ENCODE results near the gene CEP164. TPM values are rescaled to one million over a fixed set of nuclear protein-coding genes. Genes with fewer than 3 reads are reported as not detected.

CEP164 gene
- total RNA-seq, 2 experiments from 2014 or later: 23.9 to 24.6 TPM

DNA sequence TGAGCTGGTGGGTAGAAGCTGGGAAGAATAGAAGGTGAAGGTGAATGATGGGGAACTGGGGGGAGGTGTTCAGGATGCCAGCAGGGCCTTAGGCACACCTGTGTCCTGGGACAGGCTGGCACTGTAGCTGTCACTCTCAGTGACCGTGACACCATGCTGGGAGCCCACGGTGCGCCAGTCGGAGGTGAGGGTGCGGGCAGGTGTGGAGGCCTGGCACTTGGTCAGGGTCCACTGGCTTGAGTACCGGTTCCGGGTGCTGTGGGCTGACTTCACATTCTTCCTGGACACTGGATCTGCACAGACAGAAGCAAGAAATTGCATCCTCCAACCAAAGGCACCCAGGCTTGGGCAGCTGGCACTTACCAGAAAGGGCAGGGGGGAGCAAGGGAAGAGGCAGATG lies 103.8 kb downstream of the CEP164 start:
- no peaks in the 10 kb centered on the region for H3K4me1 Mint-ChIP-seq (ENCODE audit: low read depth)
- H3K27me3 Mint-ChIP-seq (ENCODE audit: low read depth): peaks cover 1% of the 10 kb centered on the region
- no peak for DNase-seq
- H3K36me3 Mint-ChIP-seq (ENCODE audit: low read depth): no peaks in the 10 kb centered on the region
- no peak overlapping the region for H3K4me3 Mint-ChIP-seq
- H3K9me3 Mint-ChIP-seq: no peaks in the 10 kb centered on the region
- H3K27ac Mint-ChIP-seq: no peak overlapping the region
- intact Hi-C loops (cut with micrococcal nuclease): no loop called here
- CTCF ChIA-PET: interaction anchor here (0.6 kb wide), 2 partner anchors 15 to 945 kb away, joined by 3 read pairs; no protein-coding TSS in a partner anchor

DNA sequence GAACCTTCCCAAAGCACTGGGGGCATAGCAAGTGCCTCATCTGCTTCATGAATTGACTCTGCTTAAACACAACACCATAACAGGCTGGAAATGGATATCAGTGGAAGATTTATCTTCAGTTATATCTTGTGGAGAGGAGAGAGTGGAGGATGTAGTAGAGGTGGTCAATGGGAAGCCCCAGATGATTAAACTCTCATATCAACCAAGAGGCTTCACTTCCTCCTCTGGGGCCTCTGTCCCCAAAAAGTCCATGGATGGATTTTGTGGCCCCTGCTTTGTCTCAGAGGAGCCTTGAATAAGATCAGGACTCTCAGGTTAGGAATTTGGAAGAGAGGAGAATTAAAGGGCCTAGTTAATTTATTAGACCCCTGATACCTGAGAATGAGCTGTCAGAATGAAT lies 106.1 kb downstream of the CEP164 start:
- Mint-ChIP-seq H3K27ac (no peak overlapping the region), H3K27me3 (ENCODE audit: low read depth) (peaks cover 5% of the 10 kb centered on the region), H3K36me3 (ENCODE audit: low read depth) (no peaks in the 10 kb centered on the region), H3K9me3 (no peaks in the 10 kb centered on the region), H3K4me1 (ENCODE audit: low read depth) (no peaks in the 10 kb centered on the region), H3K4me3 (no peak overlapping the region)
- intact Hi-C loops (cut with micrococcal nuclease): no loop called here
- CTCF ChIA-PET: no interaction called here
- DNase-seq: no peak

DNA sequence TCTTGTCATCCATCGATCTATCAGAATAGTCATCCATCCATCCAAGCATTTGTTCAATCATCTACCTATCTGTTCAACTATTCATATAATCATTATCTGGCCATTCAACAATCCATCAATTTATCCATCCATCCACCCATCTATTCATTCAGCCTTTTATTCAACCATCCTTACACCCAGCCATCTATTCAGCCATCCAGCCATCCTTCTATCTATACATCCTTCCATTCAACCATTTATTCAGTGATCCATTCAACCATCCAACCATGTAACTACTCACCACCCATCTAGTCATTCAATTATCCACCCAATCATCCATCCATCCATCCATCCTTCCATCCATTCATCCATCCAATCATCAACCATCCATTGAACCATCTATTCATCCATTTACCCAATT lies 106.8 kb downstream of the CEP164 start:
- Mint-ChIP-seq H3K4me3 (no peak overlapping the region), H3K27ac (no peak overlapping the region), H3K4me1 (ENCODE audit: low read depth) (no peaks in the 10 kb centered on the region), H3K27me3 (ENCODE audit: low read depth) (peaks cover 7% of the 10 kb centered on the region), H3K9me3 (no peaks in the 10 kb centered on the region), H3K36me3 (ENCODE audit: low read depth) (no peaks in the 10 kb centered on the region)
- no peak for DNase-seq
- CTCF ChIA-PET: no interaction called here
- intact Hi-C loops (cut with micrococcal nuclease): no loop called here

DNA sequence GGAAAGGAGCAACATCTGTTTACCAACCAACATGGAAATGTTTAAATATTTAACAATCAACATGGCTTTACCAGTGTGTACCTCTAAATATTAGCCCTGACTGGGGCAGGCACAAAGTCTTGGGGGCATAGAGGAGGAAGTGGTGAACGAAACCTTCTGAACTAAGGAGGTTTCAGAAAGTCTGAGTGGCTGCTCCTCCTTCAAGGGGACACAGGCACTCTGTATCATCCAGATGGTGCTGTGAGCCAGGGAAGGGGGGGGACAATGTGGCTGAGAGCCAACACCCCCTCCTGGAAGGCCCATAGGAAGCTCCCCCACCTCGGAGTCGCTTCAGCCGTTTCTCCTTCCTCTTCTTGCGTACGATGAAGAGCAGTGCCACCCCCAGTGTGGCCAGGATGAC lies 107.7 kb downstream of the CEP164 start:
- H3K4me1 Mint-ChIP-seq (ENCODE audit: low read depth): no peaks in the 10 kb centered on the region
- intact Hi-C loops (cut with micrococcal nuclease): no loop called here

DNA sequence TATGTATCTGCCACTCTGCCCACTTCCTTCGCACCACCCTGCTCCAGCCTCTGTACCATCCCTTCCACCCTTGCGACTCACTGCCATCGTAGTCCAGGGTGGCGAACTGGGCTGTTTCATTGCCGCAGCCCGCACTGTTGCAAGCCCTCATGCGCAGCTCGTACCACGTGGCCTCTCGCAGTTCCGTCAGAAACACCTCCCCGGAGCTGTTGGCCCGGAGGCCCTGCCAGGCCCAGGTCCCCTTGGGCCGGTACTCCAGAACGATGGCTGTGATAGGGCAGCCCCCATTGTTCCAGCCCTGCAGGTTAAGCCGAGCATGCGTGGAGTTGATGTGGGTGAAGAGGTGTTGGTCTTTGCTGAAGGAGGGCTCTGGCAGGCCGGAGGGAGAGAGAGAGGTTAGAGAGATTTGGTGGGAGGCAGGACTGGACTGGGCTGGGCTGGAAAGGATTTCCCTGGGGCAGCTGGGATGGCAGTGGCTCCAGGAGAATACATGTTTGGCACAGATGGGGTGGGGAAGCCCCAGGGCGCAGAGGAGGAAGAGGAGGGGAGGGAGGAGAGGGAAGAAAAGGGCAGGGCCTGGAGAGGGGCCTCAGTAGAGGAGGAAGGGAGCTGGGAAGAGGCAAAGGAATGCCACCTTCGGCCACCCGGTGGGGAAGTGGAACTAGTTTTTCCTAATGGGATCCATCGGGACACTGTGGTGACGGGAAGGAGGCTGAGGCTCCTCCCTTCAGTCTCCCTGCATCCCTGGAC lies 109.6 kb downstream of the CEP164 start:
- H3K27me3 Mint-ChIP-seq (ENCODE audit: low read depth): peaks cover 10% of the 10 kb centered on the region
- CTCF ChIA-PET: interaction anchor here (0.6 kb wide), 1 partner anchor 12 kb away, joined by 3 read pairs; no protein-coding TSS in a partner anchor
- no peak overlapping the region for H3K4me3 Mint-ChIP-seq
- intact Hi-C loops (cut with micrococcal nuclease): no loop called here
- no peak overlapping the region for H3K27ac Mint-ChIP-seq
- H3K36me3 Mint-ChIP-seq (ENCODE audit: low read depth): no peaks in the 10 kb centered on the region
- no peaks in the 10 kb centered on the region for H3K4me1 Mint-ChIP-seq (ENCODE audit: low read depth)
- no peak for DNase-seq
- H3K9me3 Mint-ChIP-seq: no peaks in the 10 kb centered on the region

More for the DNA sequence above, 107.7 kb downstream of the CEP164 start:
- no peak overlapping the region for H3K4me3 Mint-ChIP-seq
- DNase-seq: no peak
- H3K36me3 Mint-ChIP-seq (ENCODE audit: low read depth): no peaks in the 10 kb centered on the region
- H3K9me3 Mint-ChIP-seq: no peaks in the 10 kb centered on the region
- CTCF ChIA-PET: no interaction called here
- H3K27ac Mint-ChIP-seq: no peak overlapping the region
- H3K27me3 Mint-ChIP-seq (ENCODE audit: low read depth): peaks cover 7% of the 10 kb centered on the region

DNA sequence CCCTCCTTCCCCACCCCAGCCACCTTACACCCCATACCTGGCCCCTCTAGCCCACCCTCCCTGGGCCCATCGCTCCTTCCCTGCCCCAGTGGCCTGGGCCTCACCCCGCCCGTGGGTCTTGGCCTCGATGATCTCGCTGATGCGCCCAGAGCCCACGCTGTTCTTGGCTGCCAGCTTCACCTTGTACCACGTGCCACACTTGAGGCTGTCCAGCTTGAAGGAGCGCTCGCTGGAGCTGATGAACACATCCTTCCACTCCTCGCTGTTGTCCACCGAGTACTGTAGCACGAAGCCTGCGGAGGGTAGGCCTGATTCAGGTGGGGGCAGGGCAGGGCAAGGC lies 110.1 kb downstream of the CEP164 start:
- Mint-ChIP-seq H3K27ac (no peak overlapping the region), H3K4me1 (ENCODE audit: low read depth) (no peaks in the 10 kb centered on the region), H3K27me3 (ENCODE audit: low read depth) (peaks cover 12% of the 10 kb centered on the region), H3K36me3 (ENCODE audit: low read depth) (no peaks in the 10 kb centered on the region), H3K4me3 (no peak overlapping the region), H3K9me3 (no peaks in the 10 kb centered on the region)
- intact Hi-C loops (cut with micrococcal nuclease): no loop called here
- DNase-seq: no peak
- CTCF ChIA-PET: interaction anchor here (0.6 kb wide), 1 partner anchor 12 kb away, joined by 3 read pairs; no protein-coding TSS in a partner anchor

DNA sequence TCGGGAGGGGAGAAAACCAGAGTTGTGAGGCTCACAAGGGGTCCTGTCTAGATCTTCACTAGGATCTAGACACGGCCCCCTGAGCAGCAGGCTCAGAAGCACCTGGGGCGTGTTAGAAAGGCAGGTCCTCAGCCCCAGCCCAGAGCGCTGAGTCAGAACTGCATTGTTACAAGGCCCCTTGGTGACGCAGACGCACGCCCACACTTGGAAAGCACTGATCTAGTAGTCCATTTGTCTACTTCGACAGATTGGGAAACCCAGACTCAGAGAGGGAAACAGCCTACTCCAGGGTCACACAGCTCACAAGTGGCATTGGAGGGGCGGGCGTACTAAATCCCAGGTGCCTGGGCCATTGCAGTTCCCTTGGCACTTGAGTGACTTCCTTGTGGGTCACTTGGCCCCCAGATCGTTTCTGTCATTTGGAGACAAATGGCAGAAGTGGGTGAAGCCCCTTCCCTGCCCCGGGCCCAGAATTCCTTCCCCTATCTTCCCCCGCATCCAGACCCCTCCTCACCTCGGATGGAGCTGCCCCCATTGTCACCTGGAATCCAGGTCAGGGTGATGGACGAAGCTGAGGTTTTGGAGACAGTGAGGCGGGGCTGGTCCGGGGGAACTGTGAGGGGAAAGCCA lies 110.8 kb downstream of the CEP164 start:
- Mint-ChIP-seq H3K4me1 (ENCODE audit: low read depth) (no peaks in the 10 kb centered on the region), H3K27ac (no peak overlapping the region), H3K4me3 (no peak overlapping the region), H3K9me3 (no peaks in the 10 kb centered on the region), H3K27me3 (ENCODE audit: low read depth) (peaks cover 15% of the 10 kb centered on the region), H3K36me3 (ENCODE audit: low read depth) (no peaks in the 10 kb centered on the region)
- CTCF ChIA-PET: no interaction called here
- intact Hi-C loops (cut with micrococcal nuclease): no loop called here
- DNase-seq: no peak

DNA sequence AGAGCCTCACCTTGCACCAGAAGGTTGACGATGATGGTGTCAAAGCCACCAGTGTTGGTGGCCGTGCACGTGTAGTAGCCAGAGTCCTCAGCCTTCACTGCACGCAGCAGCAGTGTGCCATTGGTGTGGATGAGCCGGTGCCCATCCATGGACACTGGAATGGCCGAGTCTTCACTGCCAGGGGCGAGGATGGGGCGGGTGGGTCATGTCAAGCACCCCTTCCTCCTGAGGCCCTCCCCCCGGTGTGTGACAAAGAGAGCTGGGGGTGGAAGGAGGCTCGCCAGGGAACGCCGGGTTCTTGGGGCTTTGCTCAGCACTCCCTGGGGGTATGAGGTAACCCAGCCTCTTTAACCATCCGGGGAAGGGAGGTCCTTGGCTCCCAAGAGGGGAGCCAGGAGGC lies 111.6 kb downstream of the CEP164 start:
- Mint-ChIP-seq H3K4me1 (ENCODE audit: low read depth) (no peaks in the 10 kb centered on the region), H3K27ac (no peak overlapping the region), H3K27me3 (ENCODE audit: low read depth) (peaks cover 20% of the 10 kb centered on the region), H3K9me3 (no peaks in the 10 kb centered on the region), H3K4me3 (no peak overlapping the region), H3K36me3 (ENCODE audit: low read depth) (no peaks in the 10 kb centered on the region)
- CTCF ChIA-PET: no interaction called here
- DNase-seq: no peak
- intact Hi-C loops (cut with micrococcal nuclease): no loop called here

DNA sequence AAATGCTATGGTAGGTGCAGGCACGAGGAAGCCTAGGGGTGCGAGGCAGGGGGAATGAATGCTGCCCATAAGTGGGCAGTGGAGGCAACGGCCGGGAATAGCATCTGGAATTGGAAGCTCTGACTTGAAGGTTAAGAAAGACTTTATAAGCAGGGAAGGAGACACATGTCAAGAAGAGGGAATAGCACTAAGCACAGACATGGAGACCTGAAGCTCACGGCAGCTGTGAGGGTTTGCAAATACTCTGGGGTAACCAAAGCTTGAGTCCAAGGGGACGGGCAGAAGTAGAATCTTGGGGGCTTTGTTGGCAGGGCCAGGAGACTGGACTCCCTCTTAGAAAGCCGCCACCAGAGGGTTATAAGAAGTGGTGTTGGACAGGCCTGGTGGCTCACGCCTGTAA lies 112.6 kb downstream of the CEP164 start:
- peaks cover 22% of the 10 kb centered on the region for H3K27me3 Mint-ChIP-seq (ENCODE audit: low read depth)
- intact Hi-C loops (cut with micrococcal nuclease): no loop called here
- H3K4me3 Mint-ChIP-seq: no peak overlapping the region
- H3K9me3 Mint-ChIP-seq: no peaks in the 10 kb centered on the region
- no peaks in the 10 kb centered on the region for H3K36me3 Mint-ChIP-seq (ENCODE audit: low read depth)
- CTCF ChIA-PET: interaction anchor here (1.9 kb wide), 1 partner anchor 14 kb away, joined by 7 read pairs; no protein-coding TSS in a partner anchor
- H3K4me1 Mint-ChIP-seq (ENCODE audit: low read depth): no peaks in the 10 kb centered on the region
- H3K27ac Mint-ChIP-seq: no peak overlapping the region
- DNase-seq: no peak

DNA sequence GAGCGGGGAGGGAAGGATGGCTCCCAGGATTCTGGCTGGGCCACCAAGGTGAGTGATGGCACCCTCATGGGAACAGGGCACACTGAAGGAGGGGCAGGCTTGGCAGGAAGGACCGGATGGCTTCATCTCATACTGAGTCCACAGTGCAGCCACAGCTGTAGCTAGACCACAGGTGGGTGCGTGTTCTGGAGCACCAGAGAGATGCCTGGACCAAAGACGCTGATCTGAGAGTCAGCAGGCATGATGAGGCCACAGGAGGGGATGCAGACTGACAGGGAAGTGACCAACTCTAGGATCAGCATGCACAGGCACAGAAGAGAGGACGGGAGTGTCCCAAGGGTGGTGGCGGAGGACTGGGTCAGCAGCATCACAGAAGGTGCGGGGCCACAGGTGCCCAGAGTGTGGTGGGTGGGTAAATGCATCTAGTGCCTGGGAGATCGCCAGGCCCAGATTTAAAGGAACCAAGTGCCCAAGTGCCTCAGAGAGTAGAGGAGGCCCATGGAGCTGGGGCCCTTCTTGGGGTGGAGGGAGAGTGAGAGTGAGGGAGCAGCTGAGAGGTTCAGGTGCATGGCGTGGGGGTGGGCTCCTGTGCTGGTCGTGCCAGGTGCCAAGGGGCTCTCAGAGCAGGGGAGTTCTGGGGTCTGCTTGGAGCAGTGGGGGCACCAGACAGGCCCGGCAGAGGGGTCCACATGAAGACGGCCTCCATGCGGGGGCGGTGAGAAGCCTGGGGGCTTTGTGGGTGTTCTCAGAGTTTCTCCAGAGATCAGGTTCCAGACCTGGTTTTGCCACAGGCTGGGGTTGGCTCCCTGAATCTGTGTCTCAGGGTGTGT lies 113.7 kb downstream of the CEP164 start:
- intact Hi-C loops (cut with micrococcal nuclease): no loop called here
- DNase-seq: no peak
- Mint-ChIP-seq H3K4me1 (ENCODE audit: low read depth) (no peaks in the 10 kb centered on the region), H3K27ac (no peak overlapping the region), H3K9me3 (no peaks in the 10 kb centered on the region), H3K4me3 (no peak overlapping the region), H3K27me3 (ENCODE audit: low read depth) (peaks cover 25% of the 10 kb centered on the region), H3K36me3 (ENCODE audit: low read depth) (no peaks in the 10 kb centered on the region)
- CTCF ChIA-PET: interaction anchor here (1.9 kb wide), 1 partner anchor 15 kb away, joined by 7 read pairs; no protein-coding TSS in a partner anchor

DNA sequence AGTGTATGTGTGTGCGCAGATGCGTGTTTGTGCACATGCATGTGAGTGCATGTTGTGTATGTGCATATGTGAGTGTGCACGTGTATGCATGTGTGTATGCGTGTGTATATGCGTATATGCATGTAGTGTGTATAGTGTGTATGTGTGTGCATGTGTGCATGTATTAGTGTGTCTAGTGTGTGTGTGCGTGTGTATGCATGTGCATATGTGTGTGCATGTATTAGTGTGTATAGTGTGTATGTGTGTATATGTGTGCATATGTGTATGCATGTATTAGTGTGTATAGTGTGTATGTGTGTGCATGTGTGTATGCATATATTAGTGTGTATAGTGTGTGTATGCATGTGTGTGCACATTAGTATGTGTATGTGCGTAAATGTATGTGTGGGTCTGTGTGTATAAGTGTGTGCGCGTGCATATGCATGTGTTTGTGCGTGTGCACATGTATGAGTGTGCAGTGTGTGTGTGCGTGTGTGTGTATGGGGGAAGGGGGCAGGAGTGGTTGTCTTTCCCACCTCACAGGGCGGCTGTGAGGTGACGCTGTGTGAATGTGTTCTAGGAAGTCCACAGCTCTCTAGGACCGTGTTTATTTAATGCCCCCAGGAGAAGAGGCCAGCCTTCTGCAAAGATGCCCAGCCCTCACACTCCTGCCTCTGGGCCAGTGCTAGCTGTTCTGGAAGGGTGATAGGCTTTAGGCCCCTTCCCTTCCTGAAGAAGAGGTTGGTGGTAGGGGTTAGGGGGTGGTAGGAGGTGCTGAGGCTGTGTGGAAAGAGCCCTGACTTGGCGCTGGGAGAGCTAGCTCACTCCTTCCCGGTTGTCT lies 114.6 kb downstream of the CEP164 start:
- Mint-ChIP-seq H3K4me1 (ENCODE audit: low read depth) (no peaks in the 10 kb centered on the region), H3K9me3 (no peaks in the 10 kb centered on the region), H3K36me3 (ENCODE audit: low read depth) (no peaks in the 10 kb centered on the region), H3K27ac (no peak overlapping the region), H3K4me3 (no peak overlapping the region), H3K27me3 (ENCODE audit: low read depth) (peaks cover 21% of the 10 kb centered on the region)
- no peak for DNase-seq
- intact Hi-C loops (cut with micrococcal nuclease): no loop called here
- CTCF ChIA-PET: no interaction called here

DNA sequence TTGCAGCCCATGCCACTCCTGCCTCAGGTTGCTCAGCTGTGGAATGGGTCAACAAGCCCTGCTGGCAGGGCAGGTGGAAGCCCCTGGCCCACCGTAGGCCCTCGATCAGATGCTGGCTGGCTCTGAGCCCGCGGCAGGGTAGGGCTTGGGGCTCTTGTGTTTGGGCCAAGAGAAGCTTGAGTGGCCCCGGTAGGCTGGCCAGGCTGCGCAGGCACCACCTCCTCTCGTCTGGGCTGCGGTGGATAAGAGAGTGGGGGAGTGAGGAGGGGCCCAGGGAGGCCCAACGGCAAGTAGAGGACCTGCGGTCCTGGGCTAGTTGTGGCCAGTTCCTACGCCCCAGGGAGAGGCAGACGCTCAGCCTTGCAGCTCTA lies 115.2 kb downstream of the CEP164 start:
- Mint-ChIP-seq H3K9me3 (no peaks in the 10 kb centered on the region), H3K36me3 (ENCODE audit: low read depth) (no peaks in the 10 kb centered on the region), H3K4me1 (ENCODE audit: low read depth) (no peaks in the 10 kb centered on the region), H3K27me3 (ENCODE audit: low read depth) (peaks cover 24% of the 10 kb centered on the region), H3K27ac (no peak overlapping the region), H3K4me3 (no peak overlapping the region)
- CTCF ChIA-PET: no interaction called here
- no peak for DNase-seq
- intact Hi-C loops (cut with micrococcal nuclease): no loop called here

Data from activated naive CD4-positive, alpha-beta T cell treated with anti-CD3 and anti-CD28 coated beads for 36 hours (primary cell).